ENCODE data around the gene ABCC1. TPM values are rescaled to one million over a fixed set of nuclear protein-coding genes. Genes with fewer than 3 reads are reported as not detected.

ABCC1 gene
- polyA plus RNA-seq, 1 donor from 2014 or later = 3.0 TPM

DNA sequence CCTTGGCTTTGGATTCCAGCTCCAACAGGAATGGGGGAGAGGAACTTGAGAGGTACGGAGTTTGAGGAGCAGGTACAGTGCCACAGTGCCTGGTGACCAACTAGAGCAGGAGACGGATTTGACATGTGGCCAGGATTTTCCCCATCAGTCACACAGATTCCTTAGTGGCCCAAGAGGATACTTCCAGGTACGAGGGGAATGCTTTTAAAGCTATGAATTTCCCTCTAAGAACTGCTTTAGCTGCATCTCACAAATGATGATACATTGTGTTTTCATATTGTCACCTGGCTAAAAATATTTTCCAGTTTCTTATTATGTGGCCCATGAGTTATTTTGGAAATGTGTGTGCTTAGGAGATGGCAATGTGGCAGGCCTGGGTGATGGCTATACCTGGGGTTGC is 175.6 kb downstream of the ABCC1 start:
- Histone ChIP-seq H3F3A (ENCODE audit: insufficient read depth, low read length, poor library complexity, severe bottlenecking) (no peaks in the 10 kb centered on the region), H2AFZ (ENCODE audit: low read depth, low read length) (no peak overlapping the region), H3K4me2 (ENCODE audit: low read length) (no peak overlapping the region), H3K36me3 (ENCODE audit: insufficient read depth, low read length) (no peaks in the 10 kb centered on the region), H3K27ac (ENCODE audit: low read length) (no peak overlapping the region), H3K9me2 (ENCODE audit: insufficient read depth, low read length) (no peaks in the 10 kb centered on the region), H3K9me3 (ENCODE audit: low read length) (peaks cover 4% of the 10 kb centered on the region), H4K20me1 (ENCODE audit: insufficient read depth) (no peaks in the 10 kb centered on the region), H3K9ac (ENCODE audit: low read length) (no peak overlapping the region), H3K4me3 (ENCODE audit: low read length) (no peak overlapping the region), H3K27me3 (ENCODE audit: insufficient read depth, low read depth, low read length) (no peaks in the 10 kb centered on the region), H3K79me2 (replicated peaks; ENCODE audit: insufficient read depth, low read length) (no peaks in the 10 kb centered on the region)
- TF ChIP-seq MXI1 (conservative IDR thresholded peaks at IDR 0.05; ENCODE audit: poor library complexity, severe bottlenecking) = no peak
- no peak for TF ChIP-seq RAD21 (conservative IDR thresholded peaks at IDR 0.05)
- TF ChIP-seq POLR2AphosphoS5 (IDR thresholded peaks at IDR 0.05) = no peak
- TF ChIP-seq EZH2 (IDR thresholded peaks at IDR 0.05; ENCODE audit: borderline replicate concordance, insufficient read depth, low read length, poor library complexity, severe bottlenecking) = no peak
- no peak for TF ChIP-seq SMC3 (conservative IDR thresholded peaks at IDR 0.05; ENCODE audit: poor library complexity)
- TF ChIP-seq, protein P1, sequence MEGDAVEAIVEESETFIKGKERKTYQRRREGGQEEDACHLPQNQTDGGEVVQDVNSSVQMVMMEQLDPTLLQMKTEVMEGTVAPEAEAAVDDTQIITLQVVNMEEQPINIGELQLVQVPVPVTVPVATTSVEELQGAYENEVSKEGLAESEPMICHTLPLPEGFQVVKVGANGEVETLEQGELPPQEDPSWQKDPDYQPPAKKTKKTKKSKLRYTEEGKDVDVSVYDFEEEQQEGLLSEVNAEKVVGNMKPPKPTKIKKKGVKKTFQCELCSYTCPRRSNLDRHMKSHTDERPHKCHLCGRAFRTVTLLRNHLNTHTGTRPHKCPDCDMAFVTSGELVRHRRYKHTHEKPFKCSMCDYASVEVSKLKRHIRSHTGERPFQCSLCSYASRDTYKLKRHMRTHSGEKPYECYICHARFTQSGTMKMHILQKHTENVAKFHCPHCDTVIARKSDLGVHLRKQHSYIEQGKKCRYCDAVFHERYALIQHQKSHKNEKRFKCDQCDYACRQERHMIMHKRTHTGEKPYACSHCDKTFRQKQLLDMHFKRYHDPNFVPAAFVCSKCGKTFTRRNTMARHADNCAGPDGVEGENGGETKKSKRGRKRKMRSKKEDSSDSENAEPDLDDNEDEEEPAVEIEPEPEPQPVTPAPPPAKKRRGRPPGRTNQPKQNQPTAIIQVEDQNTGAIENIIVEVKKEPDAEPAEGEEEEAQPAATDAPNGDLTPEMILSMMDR (IDR thresholded peaks at IDR 0.05; ENCODE audit: poor library complexity, severe bottlenecking) = no peak
- no peak for TF ChIP-seq TAF1 (IDR thresholded peaks at IDR 0.05; ENCODE audit: low read depth)
- TF ChIP-seq EP300 (conservative IDR thresholded peaks at IDR 0.05; ENCODE audit: poor library complexity, severe bottlenecking) = no peak
- TF ChIP-seq, protein P2, sequence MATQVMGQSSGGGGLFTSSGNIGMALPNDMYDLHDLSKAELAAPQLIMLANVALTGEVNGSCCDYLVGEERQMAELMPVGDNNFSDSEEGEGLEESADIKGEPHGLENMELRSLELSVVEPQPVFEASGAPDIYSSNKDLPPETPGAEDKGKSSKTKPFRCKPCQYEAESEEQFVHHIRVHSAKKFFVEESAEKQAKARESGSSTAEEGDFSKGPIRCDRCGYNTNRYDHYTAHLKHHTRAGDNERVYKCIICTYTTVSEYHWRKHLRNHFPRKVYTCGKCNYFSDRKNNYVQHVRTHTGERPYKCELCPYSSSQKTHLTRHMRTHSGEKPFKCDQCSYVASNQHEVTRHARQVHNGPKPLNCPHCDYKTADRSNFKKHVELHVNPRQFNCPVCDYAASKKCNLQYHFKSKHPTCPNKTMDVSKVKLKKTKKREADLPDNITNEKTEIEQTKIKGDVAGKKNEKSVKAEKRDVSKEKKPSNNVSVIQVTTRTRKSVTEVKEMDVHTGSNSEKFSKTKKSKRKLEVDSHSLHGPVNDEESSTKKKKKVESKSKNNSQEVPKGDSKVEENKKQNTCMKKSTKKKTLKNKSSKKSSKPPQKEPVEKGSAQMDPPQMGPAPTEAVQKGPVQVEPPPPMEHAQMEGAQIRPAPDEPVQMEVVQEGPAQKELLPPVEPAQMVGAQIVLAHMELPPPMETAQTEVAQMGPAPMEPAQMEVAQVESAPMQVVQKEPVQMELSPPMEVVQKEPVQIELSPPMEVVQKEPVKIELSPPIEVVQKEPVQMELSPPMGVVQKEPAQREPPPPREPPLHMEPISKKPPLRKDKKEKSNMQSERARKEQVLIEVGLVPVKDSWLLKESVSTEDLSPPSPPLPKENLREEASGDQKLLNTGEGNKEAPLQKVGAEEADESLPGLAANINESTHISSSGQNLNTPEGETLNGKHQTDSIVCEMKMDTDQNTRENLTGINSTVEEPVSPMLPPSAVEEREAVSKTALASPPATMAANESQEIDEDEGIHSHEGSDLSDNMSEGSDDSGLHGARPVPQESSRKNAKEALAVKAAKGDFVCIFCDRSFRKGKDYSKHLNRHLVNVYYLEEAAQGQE (IDR thresholded peaks at IDR 0.05; ENCODE audit: borderline replicate concordance) = no peak

DNA sequence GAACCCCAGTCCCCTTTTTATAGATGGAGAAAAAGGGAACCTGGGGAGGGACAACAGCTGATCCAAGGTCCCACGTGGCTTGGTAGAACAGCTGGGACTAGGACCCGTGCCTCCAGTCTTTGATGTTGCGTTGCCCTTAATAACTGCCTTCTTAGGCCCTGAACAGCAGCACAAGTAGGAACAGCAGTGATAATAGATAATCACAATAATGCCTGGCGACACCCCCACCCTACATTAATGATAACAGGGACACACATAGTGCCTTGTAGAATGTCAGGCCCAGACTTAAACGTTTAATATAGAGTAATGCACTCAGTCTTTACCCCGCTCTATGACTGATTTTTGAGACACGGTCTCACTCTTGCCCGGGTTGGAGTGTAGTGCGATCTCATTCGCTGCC is 177.5 kb downstream of the ABCC1 start:
- Histone ChIP-seq H3K79me2 (replicated peaks; ENCODE audit: insufficient read depth, low read length) (no peaks in the 10 kb centered on the region), H3K4me2 (ENCODE audit: low read length) (no peak overlapping the region), H3K27me3 (ENCODE audit: insufficient read depth, low read depth, low read length) (no peaks in the 10 kb centered on the region), H4K20me1 (ENCODE audit: insufficient read depth) (no peaks in the 10 kb centered on the region), H2AFZ (ENCODE audit: low read depth, low read length) (no peak overlapping the region), H3F3A (ENCODE audit: insufficient read depth, low read length, poor library complexity, severe bottlenecking) (no peaks in the 10 kb centered on the region), H3K27ac (ENCODE audit: low read length) (no peak overlapping the region), H3K4me3 (ENCODE audit: low read length) (no peak overlapping the region), H3K36me3 (ENCODE audit: insufficient read depth, low read length) (no peaks in the 10 kb centered on the region), H3K9ac (ENCODE audit: low read length) (no peak overlapping the region), H3K9me2 (ENCODE audit: insufficient read depth, low read length) (no peaks in the 10 kb centered on the region), H3K9me3 (ENCODE audit: low read length) (peaks cover 4% of the 10 kb centered on the region)
- TF ChIP-seq SMC3 (conservative IDR thresholded peaks at IDR 0.05; ENCODE audit: poor library complexity) (no peak), MXI1 (conservative IDR thresholded peaks at IDR 0.05; ENCODE audit: poor library complexity, severe bottlenecking) (no peak), RAD21 (conservative IDR thresholded peaks at IDR 0.05) (no peak), EZH2 (IDR thresholded peaks at IDR 0.05; ENCODE audit: borderline replicate concordance, insufficient read depth, low read length, poor library complexity, severe bottlenecking) (no peak), EP300 (conservative IDR thresholded peaks at IDR 0.05; ENCODE audit: poor library complexity, severe bottlenecking) (no peak), TAF1 (IDR thresholded peaks at IDR 0.05; ENCODE audit: low read depth) (no peak), POLR2AphosphoS5 (IDR thresholded peaks at IDR 0.05) (no peak)
- TF ChIP-seq, protein P2 (IDR thresholded peaks at IDR 0.05; ENCODE audit: borderline replicate concordance) = no peak
- TF ChIP-seq, protein P1 (IDR thresholded peaks at IDR 0.05; ENCODE audit: poor library complexity, severe bottlenecking) = no peak
